Peyer's patch (tissue), 4 donors: Measurements from ENCODE around the gene CHAT.

Source experiments
- POLR2A ChIP-seq, 2 donors: fragments of 450-650 bp; IDR thresholded peaks; one replicate each; pipeline ENCODE4 v1.5.1; 2017; ENCODE audit warnings: antibody characterized with exemption in 2 of 2, mild to moderate bottlenecking in 2 of 2, moderate library complexity in 2 of 2
- TF ChIP-seq, protein P1 (sequence below), 6 experiments: fragments of 450-650 bp in 4 of 6; fragments of 200-600 bp in 2 of 6; sonication (generic) in 1 of 6; IDR thresholded peaks; one replicate each; pipeline ENCODE4 v1.5.1; 2017 to 2019; ENCODE audit warnings: antibody characterized with exemption in 6 of 6, mild to moderate bottlenecking in 3 of 6, moderate library complexity in 1 of 6

GRCh38 chr10:49621561-49621960 lies 7.7 kb downstream of the CHAT start:
- TF ChIP-seq, protein P1, sequence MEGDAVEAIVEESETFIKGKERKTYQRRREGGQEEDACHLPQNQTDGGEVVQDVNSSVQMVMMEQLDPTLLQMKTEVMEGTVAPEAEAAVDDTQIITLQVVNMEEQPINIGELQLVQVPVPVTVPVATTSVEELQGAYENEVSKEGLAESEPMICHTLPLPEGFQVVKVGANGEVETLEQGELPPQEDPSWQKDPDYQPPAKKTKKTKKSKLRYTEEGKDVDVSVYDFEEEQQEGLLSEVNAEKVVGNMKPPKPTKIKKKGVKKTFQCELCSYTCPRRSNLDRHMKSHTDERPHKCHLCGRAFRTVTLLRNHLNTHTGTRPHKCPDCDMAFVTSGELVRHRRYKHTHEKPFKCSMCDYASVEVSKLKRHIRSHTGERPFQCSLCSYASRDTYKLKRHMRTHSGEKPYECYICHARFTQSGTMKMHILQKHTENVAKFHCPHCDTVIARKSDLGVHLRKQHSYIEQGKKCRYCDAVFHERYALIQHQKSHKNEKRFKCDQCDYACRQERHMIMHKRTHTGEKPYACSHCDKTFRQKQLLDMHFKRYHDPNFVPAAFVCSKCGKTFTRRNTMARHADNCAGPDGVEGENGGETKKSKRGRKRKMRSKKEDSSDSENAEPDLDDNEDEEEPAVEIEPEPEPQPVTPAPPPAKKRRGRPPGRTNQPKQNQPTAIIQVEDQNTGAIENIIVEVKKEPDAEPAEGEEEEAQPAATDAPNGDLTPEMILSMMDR (IDR thresholded peaks at IDR 0.05), result no peak
- TF ChIP-seq POLR2A (IDR thresholded peaks at IDR 0.05), result no peak
